HEK293T (cell line): ENCODE measurements around the gene SMIM44.

ENCODE experiments used
- CTCF ChIA-PET: fragments of 350-600 bp; formaldehyde crosslinking; extraction: SDS; loops from one replicate; lab custom pipeline; 2021; ENCODE audit warnings: antibody characterized with exemption, inconsistent platforms; lab: Yijun Ruan, JAX
- POLR2A ChIA-PET: fragments of 350-600 bp; formaldehyde crosslinking; extraction: SDS; loops from one replicate; lab custom pipeline; 2020; ENCODE audit warnings: antibody characterized with exemption, inconsistent platforms; lab: Yijun Ruan, JAX
- DNase-seq: peaks from one replicate; pipeline ENCODE4 v3.0.0; 2012; ENCODE audit warnings: mixed read lengths; ENCODE audit errors: extremely low spot score
- ARNT ChIP-seq: fragments of 450-650 bp; IDR thresholded peaks from 2 replicates; pipeline ENCODE4 v1.6.1; 2017; ENCODE audit warnings: mild to moderate bottlenecking
- BHLHE40 ChIP-seq: fragments of 450-650 bp; IDR thresholded peaks from 2 replicates; pipeline ENCODE4 v1.6.1; 2016; ENCODE audit warnings: mild to moderate bottlenecking, moderate library complexity, borderline replicate concordance
- CTBP1 ChIP-seq: fragments of 450-650 bp; IDR thresholded peaks from 2 replicates; pipeline ENCODE4 v1.6.1; 2016; ENCODE audit warnings: borderline replicate concordance
- ELF4 ChIP-seq: fragments of 450-650 bp; IDR thresholded peaks from 2 replicates; pipeline ENCODE4 v1.6.1; 2017; ENCODE audit warnings: antibody characterized with exemption
- FOXA1 ChIP-seq: fragments of 450-650 bp; IDR thresholded peaks from 2 replicates; pipeline ENCODE4 v1.6.1; 2016; ENCODE audit warnings: mild to moderate bottlenecking
- FOXK2 ChIP-seq: fragments of 450-650 bp; IDR thresholded peaks from 2 replicates; pipeline ENCODE4 v1.6.1; 2016; ENCODE audit warnings: mild to moderate bottlenecking
- FOXM1 ChIP-seq: fragments of 450-650 bp; IDR thresholded peaks from 2 replicates; pipeline ENCODE4 v1.6.1; 2017; ENCODE audit warnings: mild to moderate bottlenecking, borderline replicate concordance
- HDGF ChIP-seq: fragments of 450-650 bp; IDR thresholded peaks from 2 replicates; pipeline ENCODE4 v1.6.1; 2017; ENCODE audit warnings: antibody characterized with exemption, borderline replicate concordance
- L3MBTL2 ChIP-seq: fragments of 450-650 bp; conservative IDR thresholded peaks from 2 replicates; pipeline ENCODE4 v1.6.1; 2016; ENCODE audit warnings: mild to moderate bottlenecking
- LEF1 ChIP-seq: fragments of 450-650 bp; IDR thresholded peaks from 2 replicates; pipeline ENCODE4 v1.6.1; 2017; ENCODE audit warnings: mild to moderate bottlenecking, borderline replicate concordance
- NFRKB ChIP-seq: fragments of 450-650 bp; IDR thresholded peaks from 2 replicates; pipeline ENCODE4 v1.6.1; 2016; ENCODE audit warnings: mild to moderate bottlenecking, moderate library complexity
- SP1 ChIP-seq: fragments of 450-650 bp; IDR thresholded peaks from 2 replicates; pipeline ENCODE4 v1.6.1; 2017
- SUZ12 ChIP-seq: fragments of 450-650 bp; IDR thresholded peaks from 2 replicates; pipeline ENCODE4 v1.6.1; 2016; ENCODE audit warnings: mild to moderate bottlenecking
- TARDBP ChIP-seq: fragments of 450-650 bp; IDR thresholded peaks from 2 replicates; pipeline ENCODE4 v1.6.1; 2016
- ZNF384 ChIP-seq: fragments of 450-650 bp; IDR thresholded peaks from 2 replicates; pipeline ENCODE4 v1.6.1; 2016
- TF ChIP-seq, protein P1 (sequence below): fragments of 450-650 bp; IDR thresholded peaks from 2 replicates; pipeline ENCODE4 v1.6.1; 2016

Gene SMIM44

DNA sequence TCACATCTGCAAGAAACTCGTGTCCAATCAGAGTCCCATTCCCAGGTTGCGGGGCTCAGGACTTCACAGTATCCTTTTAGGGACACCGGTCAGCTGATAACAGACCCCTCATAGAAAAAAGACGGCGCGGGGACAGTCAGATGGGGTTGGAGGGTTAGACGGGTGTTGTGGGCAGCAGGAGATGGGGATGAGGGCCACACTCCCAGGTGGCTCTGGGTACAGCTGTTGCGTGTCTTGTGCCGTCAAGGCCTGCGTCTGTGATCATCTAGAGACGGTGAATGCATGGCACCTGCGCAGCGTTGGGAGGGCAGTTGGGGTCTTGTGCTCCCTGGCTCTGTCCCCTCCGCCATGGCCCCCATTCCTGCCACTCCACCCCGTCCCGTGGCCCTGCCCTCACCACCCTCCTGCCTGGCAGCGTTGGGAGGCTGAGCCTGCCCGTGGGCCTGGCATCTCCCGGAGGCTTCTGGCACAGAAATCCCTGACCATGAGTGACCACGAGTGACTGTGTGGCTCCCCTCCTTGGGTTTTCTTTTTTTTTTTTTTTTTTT lies 41.7 kb upstream of the SMIM44 start:
- no peak for TF ChIP-seq FOXM1
- no peak for TF ChIP-seq SUZ12
- no peak for TF ChIP-seq ARNT
- no peak for TF ChIP-seq CTBP1
- no peak for TF ChIP-seq TARDBP
- no peak for TF ChIP-seq SP1
- TF ChIP-seq FOXK2: no peak
- ChIA-PET CTCF (no interaction called here), POLR2A (no interaction called here)
- no peak for DNase-seq

- TF ChIP-seq ARNT (no peak), SP1 (no peak), HDGF (no peak), CTBP1 (no peak), TARDBP (no peak), BHLHE40 (no peak), NFRKB (no peak), FOXA1 (no peak), FOXK2 (no peak), LEF1 (no peak), SUZ12 (no peak), FOXM1 (no peak), ZNF384 (no peak), L3MBTL2 (no peak), ELF4 (no peak)
- TF ChIP-seq, protein P1, sequence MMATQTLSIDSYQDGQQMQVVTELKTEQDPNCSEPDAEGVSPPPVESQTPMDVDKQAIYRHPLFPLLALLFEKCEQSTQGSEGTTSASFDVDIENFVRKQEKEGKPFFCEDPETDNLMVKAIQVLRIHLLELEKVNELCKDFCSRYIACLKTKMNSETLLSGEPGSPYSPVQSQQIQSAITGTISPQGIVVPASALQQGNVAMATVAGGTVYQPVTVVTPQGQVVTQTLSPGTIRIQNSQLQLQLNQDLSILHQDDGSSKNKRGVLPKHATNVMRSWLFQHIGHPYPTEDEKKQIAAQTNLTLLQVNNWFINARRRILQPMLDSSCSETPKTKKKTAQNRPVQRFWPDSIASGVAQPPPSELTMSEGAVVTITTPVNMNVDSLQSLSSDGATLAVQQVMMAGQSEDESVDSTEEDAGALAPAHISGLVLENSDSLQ: no peak
- ChIA-PET POLR2A (no interaction called here), CTCF (no interaction called here)
- no peak for DNase-seq
These were observed 41.0 kb upstream of the SMIM44 start for GRCh38 chr19:3524078-3524842.

- TF ChIP-seq FOXA1: no peak
- DNase-seq: no peak
- ChIA-PET POLR2A (no interaction called here), CTCF (no interaction called here)
These were observed 40.3 kb upstream of the SMIM44 start for GRCh38 chr19:3523361-3524077.

DNA sequence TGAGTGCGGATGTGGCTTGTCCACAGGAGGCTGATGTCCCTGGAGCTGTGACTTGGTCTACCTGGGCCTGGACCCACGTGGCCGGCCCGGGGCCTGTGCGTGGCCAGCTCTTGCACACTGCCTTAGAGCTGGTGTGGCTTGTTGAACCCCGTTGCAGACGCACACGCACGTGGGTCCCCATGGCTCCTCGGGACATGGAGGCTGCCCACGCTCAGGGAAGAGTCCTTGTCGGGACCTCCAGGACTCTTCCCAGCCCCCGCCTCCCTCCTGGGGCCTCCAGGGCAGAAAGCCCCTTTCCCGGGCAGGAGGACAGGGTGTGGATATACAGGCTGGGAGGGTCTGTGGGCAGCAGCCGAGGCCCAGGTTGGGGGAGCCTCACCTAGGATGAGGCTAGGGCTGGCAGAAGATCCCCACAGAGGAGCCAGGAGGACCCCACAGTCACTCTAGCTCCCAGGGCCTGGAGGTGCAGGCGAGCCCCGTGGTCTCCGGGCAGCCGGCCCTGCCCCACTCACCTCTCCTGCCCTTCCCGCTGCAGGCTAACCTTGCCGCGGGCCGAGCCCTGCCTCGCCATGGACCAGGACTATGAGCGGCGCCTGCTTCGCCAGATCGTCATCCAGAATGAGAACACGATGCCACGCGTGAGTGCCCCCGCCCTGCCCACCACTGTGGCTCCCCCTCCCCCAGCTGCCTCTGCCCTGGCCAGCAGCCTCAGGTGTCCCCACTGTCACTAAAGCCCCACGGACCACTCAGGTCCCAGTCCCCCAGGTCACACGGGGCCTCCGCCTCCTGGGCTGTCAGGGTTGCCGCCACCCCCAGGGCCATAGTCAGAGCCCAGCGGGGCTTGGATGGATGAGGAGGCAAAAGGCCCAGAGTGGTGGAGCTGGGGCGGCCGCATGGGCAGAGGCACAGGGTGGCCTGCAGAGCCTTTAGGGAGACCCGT lies 39.5 kb upstream of the SMIM44 start:
- CTCF ChIA-PET: no interaction called here
- no peak for DNase-seq
- POLR2A ChIA-PET: no interaction called here
- no peak for TF ChIP-seq FOXM1
- no peak for TF ChIP-seq TARDBP
- TF ChIP-seq HDGF: no peak
- TF ChIP-seq SP1: no peak
- TF ChIP-seq ARNT: no peak
- no peak for TF ChIP-seq CTBP1
- TF ChIP-seq ZNF384: no peak
- no peak for TF ChIP-seq NFRKB
- TF ChIP-seq BHLHE40: no peak

GRCh38 chr19:3521104-3521445 lies 37.8 kb upstream of the SMIM44 start:
- POLR2A ChIA-PET: no interaction called here
- CTCF ChIA-PET: no interaction called here
- no peak for DNase-seq
- TF ChIP-seq ELF4: no peak
- TF ChIP-seq CTBP1: no peak
- TF ChIP-seq ARNT: no peak
- TF ChIP-seq SP1: no peak
- TF ChIP-seq HDGF: no peak

DNA sequence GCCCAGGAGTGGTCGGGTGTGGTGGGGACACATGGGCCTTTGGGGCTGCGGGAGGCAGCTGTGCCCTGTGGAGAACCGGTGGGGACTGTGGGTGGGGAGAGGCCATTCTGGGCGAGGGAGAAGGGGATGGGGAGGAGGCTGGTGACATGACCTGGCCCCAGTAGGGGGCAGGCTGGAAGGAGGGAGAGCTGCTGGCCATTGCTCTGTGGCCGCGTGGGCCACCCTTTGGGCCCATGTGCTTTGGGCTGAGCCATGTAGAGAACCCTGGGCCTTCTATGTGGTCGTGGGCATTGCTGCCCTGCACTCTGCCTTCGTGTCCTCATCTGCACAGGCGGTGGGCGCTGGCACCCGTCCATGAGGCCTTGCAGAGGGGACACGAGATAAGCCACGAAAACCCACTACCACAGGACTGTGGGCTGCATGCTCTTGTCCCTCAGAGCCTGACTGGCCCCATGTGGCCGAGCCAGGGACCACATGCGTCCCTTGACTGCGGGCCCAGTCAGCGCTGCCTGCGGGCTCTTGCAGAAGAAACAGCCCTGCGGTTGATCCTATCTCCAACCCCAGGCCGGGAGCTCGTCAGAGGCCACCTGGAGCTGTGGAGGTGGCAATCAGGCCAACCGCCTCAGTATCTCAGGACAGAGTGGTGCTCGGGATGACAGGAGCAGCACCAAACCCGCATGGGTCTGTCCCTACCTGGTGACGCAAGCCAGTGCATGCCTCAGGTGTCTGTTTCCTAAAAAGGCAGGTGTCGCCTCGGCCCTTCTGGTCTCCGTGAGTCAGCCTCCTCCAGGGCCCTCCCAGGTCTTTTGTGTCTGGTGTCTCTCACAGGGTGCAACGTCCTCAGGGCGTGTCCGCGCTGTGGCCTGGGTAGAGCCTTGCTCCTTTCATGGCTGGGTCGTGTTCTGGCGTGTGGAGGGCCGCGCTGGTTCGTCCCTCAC lies 37.2 kb upstream of the SMIM44 start:
- DNase-seq: no peak
- ChIA-PET CTCF (no interaction called here), POLR2A (no interaction called here)
- TF ChIP-seq L3MBTL2: no peak
- TF ChIP-seq HDGF: no peak
- TF ChIP-seq NFRKB: no peak
- no peak for TF ChIP-seq SP1
- no peak for TF ChIP-seq ELF4
- no peak for TF ChIP-seq FOXA1
- no peak for TF ChIP-seq BHLHE40
- TF ChIP-seq ZNF384: no peak
- no peak for TF ChIP-seq FOXM1
- TF ChIP-seq FOXK2: no peak
- no peak for TF ChIP-seq CTBP1
- no peak for TF ChIP-seq SUZ12
- TF ChIP-seq TARDBP: no peak
- no peak for TF ChIP-seq ARNT
- TF ChIP-seq LEF1: no peak
- TF ChIP-seq, protein P1: no peak
